Tracheal epithelial cell (primary cell): ENCODE results near the gene ELL2. TPM values are rescaled to one million over a fixed set of nuclear protein-coding genes. Genes with fewer than 3 reads are reported as not detected.

Experiments
- total RNA-seq: library from RNA; depleted of rRNA; stranded (reverse); fragments of >200 nt; gene quantifications from 2 replicates; pipeline ENCODE4 v1.2.1, GENCODE V29; 2014

Gene ELL2
- 59.5 and 71.1 TPM in 2 replicates for total RNA-seq

DNA sequence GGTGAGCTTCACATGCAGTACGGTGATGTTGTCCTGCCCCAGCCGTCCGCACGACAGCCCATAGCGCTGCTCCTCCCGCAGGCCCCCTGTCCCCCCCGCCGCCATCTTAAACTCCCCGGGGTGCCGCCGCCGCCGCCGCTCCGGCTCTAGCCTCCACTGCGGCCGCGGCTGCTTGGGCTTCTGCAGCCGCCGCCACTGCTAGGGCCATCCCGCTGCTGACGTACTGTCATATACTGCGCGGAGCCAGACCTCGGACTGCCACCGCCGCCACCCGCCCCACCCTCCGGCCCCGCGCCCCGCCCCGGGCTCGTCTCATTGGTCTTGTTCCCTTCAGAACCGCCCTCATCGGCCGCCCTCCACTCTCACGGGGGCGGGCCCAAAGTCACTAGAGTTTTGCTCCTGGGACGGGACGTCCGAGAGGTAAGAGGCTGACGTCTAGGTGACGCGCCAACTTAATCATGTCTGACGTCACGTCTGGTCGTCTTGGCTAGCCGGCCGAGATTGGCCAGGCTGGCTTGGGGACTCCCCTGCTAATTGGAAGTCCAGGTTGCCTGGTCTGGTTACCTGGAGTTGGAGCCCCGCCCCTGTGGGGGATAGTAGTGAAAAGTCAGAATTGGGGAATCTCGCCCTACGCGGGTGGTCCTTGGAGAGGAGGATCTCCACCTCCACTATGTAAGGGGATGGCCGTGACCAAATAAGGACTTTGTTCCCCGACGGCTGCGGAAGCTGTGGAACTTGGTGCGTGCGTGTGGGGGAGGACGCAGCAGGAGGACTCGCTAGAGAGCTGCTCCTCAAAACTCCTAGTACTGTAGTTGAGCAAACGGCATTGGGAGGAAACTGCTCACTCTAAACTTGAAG is at the start of gene ELL2:
Gene ELL2, minus strand, starts transcription at position 235 of the 858 bp plus-strand sequence. Its CDS starts 130 bp downstream, at position 105.

Other genes with a start within 250 kb of the ELL2 start
- gene RHOBTB3, start 230.5 kb downstream of the ELL2 start, total RNA-seq: 24.3 and 31.1 TPM in 2 replicates
- gene GLRX, start 139.1 kb downstream of the ELL2 start, total RNA-seq: 10.7 and 37.1 TPM in 2 replicates